ENCODE data around the gene DDAH1.

DDAH1 gene

GRCh38 chr1:85480566-85480965 is 15.6 kb upstream of the DDAH1 start:
- Histone ChIP-seq H3K14ac (ENCODE audit: low read length) (no peak overlapping the region), H3K36me3 (ENCODE audit: control insufficient read depth in 1 of 2, insufficient read depth in 2 of 2, low read length in 2 of 2) (no peaks in the 10 kb centered on the region), H3K27me3 (ENCODE audit: insufficient read depth, low read length) (no peaks in the 10 kb centered on the region), H4K91ac (ENCODE audit: low read depth, low read length) (no peak overlapping the region), H2AK5ac (ENCODE audit: low read length) (no peak overlapping the region), H3K4me2 (ENCODE audit: low read length) (no peak overlapping the region), H3K4me1 (ENCODE audit: control insufficient read depth in 1 of 2, insufficient read depth in 2 of 2, low read length in 2 of 2) (peaks cover 0 to 2% of the 10 kb centered on the region in 2 experiments), H3K4ac (ENCODE audit: low read depth, low read length) (no peak overlapping the region), H3K79me2 (ENCODE audit: control insufficient read depth, insufficient read depth, low read length, poor library complexity) (no peaks in the 10 kb centered on the region), H2BK120ac (ENCODE audit: insufficient read depth, low read length, poor library complexity) (no peak overlapping the region), H2AFZ (ENCODE audit: insufficient read depth, low read length, poor library complexity) (no peak overlapping the region), H3K18ac (ENCODE audit: low read length) (no peak overlapping the region), H3K9ac (ENCODE audit: low read length) (no peak overlapping the region), H3K9me3 (ENCODE audit: insufficient read depth, low read depth, low read length) (no peaks in the 10 kb centered on the region), H4K12ac (ENCODE audit: low read depth, low read length) (no peak overlapping the region), H3K27ac (ENCODE audit: low read depth, low read length) (no peak overlapping the region), H2BK12ac (ENCODE audit: low read length) (no peak overlapping the region), H3K4me3 (ENCODE audit: low read depth, low read length) (no peak overlapping the region), H2BK5ac (ENCODE audit: low read depth, low read length, poor library complexity) (no peak overlapping the region), H3K23ac (ENCODE audit: low read length) (no peak overlapping the region), H4K8ac (ENCODE audit: low read depth, low read length) (no peak overlapping the region), H3K79me1 (ENCODE audit: low read length) (no peaks in the 10 kb centered on the region)
- WGBS (ENCODE audit: extremely low coverage, insufficient coverage, insufficient read length) = no CpG with 5 or more reads among the region's 2 CpGs
- no peak for DNase-seq

GRCh38 chr1:85479491-85479890 is 14.5 kb upstream of the DDAH1 start:
- H3K79me1 ChIP-seq (ENCODE audit: low read length) = no peaks in the 10 kb centered on the region
- no peak overlapping the region for H2AFZ ChIP-seq (ENCODE audit: insufficient read depth, low read length, poor library complexity)
- no peak overlapping the region for H3K23ac ChIP-seq (ENCODE audit: low read length)
- H3K9me3 ChIP-seq (ENCODE audit: insufficient read depth, low read depth, low read length) = no peaks in the 10 kb centered on the region
- no peak overlapping the region for H2BK5ac ChIP-seq (ENCODE audit: low read depth, low read length, poor library complexity)
- no peak overlapping the region for H4K12ac ChIP-seq (ENCODE audit: low read depth, low read length)
- no peak overlapping the region for H3K4ac ChIP-seq (ENCODE audit: low read depth, low read length)
- no peak overlapping the region for H4K91ac ChIP-seq (ENCODE audit: low read depth, low read length)
- no peaks in the 10 kb centered on the region for H3K27me3 ChIP-seq (ENCODE audit: insufficient read depth, low read length)
- no peak overlapping the region for H2BK12ac ChIP-seq (ENCODE audit: low read length)
- no peaks in the 10 kb centered on the region for H3K36me3 ChIP-seq (ENCODE audit: control insufficient read depth in 1 of 2, insufficient read depth in 2 of 2, low read length in 2 of 2)
- H3K4me3 ChIP-seq (ENCODE audit: low read depth, low read length) = no peak overlapping the region
- H2AK5ac ChIP-seq (ENCODE audit: low read length) = no peak overlapping the region
- no peaks in the 10 kb centered on the region for H3K4me1 ChIP-seq (ENCODE audit: control insufficient read depth in 1 of 2, insufficient read depth in 2 of 2, low read length in 2 of 2)
- no peak overlapping the region for H3K9ac ChIP-seq (ENCODE audit: low read length)
- no peak overlapping the region for H3K18ac ChIP-seq (ENCODE audit: low read length)
- no peak overlapping the region for H3K4me2 ChIP-seq (ENCODE audit: low read length)
- H3K27ac ChIP-seq (ENCODE audit: low read depth, low read length) = no peak overlapping the region
- no peaks in the 10 kb centered on the region for H3K79me2 ChIP-seq (ENCODE audit: control insufficient read depth, insufficient read depth, low read length, poor library complexity)
- H2BK120ac ChIP-seq (ENCODE audit: insufficient read depth, low read length, poor library complexity) = no peak overlapping the region
- no peak overlapping the region for H3K14ac ChIP-seq (ENCODE audit: low read length)
- WGBS (ENCODE audit: extremely low coverage, insufficient coverage, insufficient read length) = no CpG with 5 or more reads among the region's 1 CpG
- no peak overlapping the region for H4K8ac ChIP-seq (ENCODE audit: low read depth, low read length)
- no peak for DNase-seq

- Histone ChIP-seq H4K91ac (ENCODE audit: low read depth, low read length) (no peak overlapping the region), H3K4me2 (ENCODE audit: low read length) (no peak overlapping the region), H2BK120ac (ENCODE audit: insufficient read depth, low read length, poor library complexity) (no peak overlapping the region), H3K4me1 (ENCODE audit: control insufficient read depth in 1 of 2, insufficient read depth in 2 of 2, low read length in 2 of 2) (no peaks in the 10 kb centered on the region), H4K12ac (ENCODE audit: low read depth, low read length) (no peak overlapping the region), H2AK5ac (ENCODE audit: low read length) (no peak overlapping the region), H3K79me1 (ENCODE audit: low read length) (no peaks in the 10 kb centered on the region), H3K4ac (ENCODE audit: low read depth, low read length) (no peak overlapping the region), H4K8ac (ENCODE audit: low read depth, low read length) (no peak overlapping the region), H3K18ac (ENCODE audit: low read length) (no peak overlapping the region), H3K36me3 (ENCODE audit: control insufficient read depth in 1 of 2, insufficient read depth in 2 of 2, low read length in 2 of 2) (no peaks in the 10 kb centered on the region), H3K4me3 (ENCODE audit: low read depth, low read length) (no peak overlapping the region), H3K9ac (ENCODE audit: low read length) (no peak overlapping the region), H2BK12ac (ENCODE audit: low read length) (no peak overlapping the region), H3K9me3 (ENCODE audit: insufficient read depth, low read depth, low read length) (no peaks in the 10 kb centered on the region), H3K23ac (ENCODE audit: low read length) (no peak overlapping the region), H2BK5ac (ENCODE audit: low read depth, low read length, poor library complexity) (no peak overlapping the region), H3K27ac (ENCODE audit: low read depth, low read length) (no peak overlapping the region), H3K14ac (ENCODE audit: low read length) (no peak overlapping the region), H2AFZ (ENCODE audit: insufficient read depth, low read length, poor library complexity) (no peak overlapping the region), H3K79me2 (ENCODE audit: control insufficient read depth, insufficient read depth, low read length, poor library complexity) (no peaks in the 10 kb centered on the region), H3K27me3 (ENCODE audit: insufficient read depth, low read length) (no peaks in the 10 kb centered on the region)
- no peak for DNase-seq
- no CpG with 5 or more reads among the region's 1 CpG for WGBS (ENCODE audit: extremely low coverage, insufficient coverage, insufficient read length)
Measured at GRCh38 chr1:85478366-85478765, 13.4 kb upstream of the DDAH1 start.

GRCh38 chr1:85475055-85475454 is 10.1 kb upstream of the DDAH1 start:
- Histone ChIP-seq H4K91ac (ENCODE audit: low read depth, low read length) (no peak overlapping the region), H3K79me2 (ENCODE audit: control insufficient read depth, insufficient read depth, low read length, poor library complexity) (no peaks in the 10 kb centered on the region), H3K9me3 (ENCODE audit: insufficient read depth, low read depth, low read length) (no peaks in the 10 kb centered on the region), H4K12ac (ENCODE audit: low read depth, low read length) (no peak overlapping the region), H2AK5ac (ENCODE audit: low read length) (no peak overlapping the region), H3K4ac (ENCODE audit: low read depth, low read length) (no peak overlapping the region), H3K4me2 (ENCODE audit: low read length) (no peak overlapping the region), H3K36me3 (ENCODE audit: control insufficient read depth in 1 of 2, insufficient read depth in 2 of 2, low read length in 2 of 2) (no peaks in the 10 kb centered on the region), H3K23ac (ENCODE audit: low read length) (no peak overlapping the region), H3K14ac (ENCODE audit: low read length) (no peak overlapping the region), H2BK12ac (ENCODE audit: low read length) (no peak overlapping the region), H3K9ac (ENCODE audit: low read length) (no peak overlapping the region), H3K4me1 (ENCODE audit: control insufficient read depth in 1 of 2, insufficient read depth in 2 of 2, low read length in 2 of 2) (no peaks in the 10 kb centered on the region), H3K27ac (ENCODE audit: low read depth, low read length) (no peak overlapping the region), H3K4me3 (ENCODE audit: low read depth, low read length) (no peak overlapping the region), H4K8ac (ENCODE audit: low read depth, low read length) (no peak overlapping the region), H2BK120ac (ENCODE audit: insufficient read depth, low read length, poor library complexity) (no peak overlapping the region), H3K79me1 (ENCODE audit: low read length) (no peaks in the 10 kb centered on the region), H3K27me3 (ENCODE audit: insufficient read depth, low read length) (no peaks in the 10 kb centered on the region), H3K18ac (ENCODE audit: low read length) (no peak overlapping the region), H2BK5ac (ENCODE audit: low read depth, low read length, poor library complexity) (no peak overlapping the region), H2AFZ (ENCODE audit: insufficient read depth, low read length, poor library complexity) (no peak overlapping the region)
- WGBS (ENCODE audit: extremely low coverage, insufficient coverage, insufficient read length) = no CpG with 5 or more reads among the region's 3 CpGs
- no peak for DNase-seq

All from trophoblast cell (in vitro differentiated cells and primary cell).